ENCODE measurements around the gene FSCN2.

Gene FSCN2

DNA sequence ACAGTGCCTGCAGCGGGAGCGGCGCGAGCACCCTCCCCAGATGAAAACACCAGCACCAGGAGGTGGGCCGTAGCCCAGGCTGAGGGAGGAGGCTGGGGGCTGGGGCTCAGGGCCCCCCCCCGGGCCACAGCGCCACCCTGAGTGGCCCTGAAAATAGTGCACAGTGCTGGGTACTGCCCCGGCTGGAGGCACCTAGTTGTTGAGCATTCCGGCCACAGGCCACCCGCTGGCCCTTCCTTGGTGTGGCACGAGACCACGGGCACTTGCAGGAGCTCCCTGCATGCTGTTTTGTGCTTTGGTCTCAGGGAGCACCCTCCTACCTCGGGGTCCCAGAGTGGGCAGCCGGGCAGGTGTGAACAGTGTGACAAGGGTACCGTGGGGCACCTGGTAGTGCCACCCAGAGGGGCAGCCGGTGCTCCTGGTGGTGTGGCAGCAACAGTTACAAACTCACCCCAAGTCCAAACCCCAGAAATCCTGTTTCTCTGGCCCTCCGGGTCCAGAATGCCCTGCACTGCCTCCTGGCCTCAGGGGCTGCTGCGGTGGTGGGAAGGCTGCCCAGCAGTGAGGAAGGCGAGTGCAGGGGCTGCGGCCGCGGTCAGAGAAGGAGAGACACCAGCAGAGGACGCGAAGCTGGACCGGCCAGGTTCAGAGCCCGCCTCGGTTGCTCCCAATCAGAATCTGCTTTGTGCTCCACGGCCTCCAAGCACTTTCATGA lies 11.9 kb downstream of the FSCN2 start:
- no peak for ATAC-seq
- TF ChIP-seq ESRRG (CRISPR knock-in tag; IDR thresholded peaks at IDR 0.05) (no peak), ISL1 (CRISPR knock-in tag; IDR thresholded peaks at IDR 0.05) (no peak), TCF4 (CRISPR knock-in tag; IDR thresholded peaks at IDR 0.05; ENCODE audit: borderline replicate concordance) (no peak), CSDC2 (CRISPR knock-in tag; IDR thresholded peaks at IDR 0.05) (no peak), ZFP3 (CRISPR knock-in tag; IDR thresholded peaks at IDR 0.05) (no peak), PPARA (CRISPR knock-in tag; IDR thresholded peaks at IDR 0.05; ENCODE audit: borderline replicate concordance) (no peak), ZNF565 (CRISPR knock-in tag; conservative IDR thresholded peaks at IDR 0.05; ENCODE audit: low read depth) (no peak), ZFP30 (CRISPR knock-in tag; IDR thresholded peaks at IDR 0.05) (no peak)
- TF ChIP-seq, protein P1, sequence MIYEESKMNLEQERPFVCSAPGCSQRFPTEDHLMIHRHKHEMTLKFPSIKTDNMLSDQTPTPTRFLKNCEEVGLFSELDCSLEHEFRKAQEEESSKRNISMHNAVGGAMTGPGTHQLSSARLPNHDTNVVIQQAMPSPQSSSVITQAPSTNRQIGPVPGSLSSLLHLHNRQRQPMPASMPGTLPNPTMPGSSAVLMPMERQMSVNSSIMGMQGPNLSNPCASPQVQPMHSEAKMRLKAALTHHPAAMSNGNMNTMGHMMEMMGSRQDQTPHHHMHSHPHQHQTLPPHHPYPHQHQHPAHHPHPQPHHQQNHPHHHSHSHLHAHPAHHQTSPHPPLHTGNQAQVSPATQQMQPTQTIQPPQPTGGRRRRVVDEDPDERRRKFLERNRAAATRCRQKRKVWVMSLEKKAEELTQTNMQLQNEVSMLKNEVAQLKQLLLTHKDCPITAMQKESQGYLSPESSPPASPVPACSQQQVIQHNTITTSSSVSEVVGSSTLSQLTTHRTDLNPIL (CRISPR knock-in tag; IDR thresholded peaks at IDR 0.05; ENCODE audit: low read depth), result no peak
- TF ChIP-seq, protein P2, sequence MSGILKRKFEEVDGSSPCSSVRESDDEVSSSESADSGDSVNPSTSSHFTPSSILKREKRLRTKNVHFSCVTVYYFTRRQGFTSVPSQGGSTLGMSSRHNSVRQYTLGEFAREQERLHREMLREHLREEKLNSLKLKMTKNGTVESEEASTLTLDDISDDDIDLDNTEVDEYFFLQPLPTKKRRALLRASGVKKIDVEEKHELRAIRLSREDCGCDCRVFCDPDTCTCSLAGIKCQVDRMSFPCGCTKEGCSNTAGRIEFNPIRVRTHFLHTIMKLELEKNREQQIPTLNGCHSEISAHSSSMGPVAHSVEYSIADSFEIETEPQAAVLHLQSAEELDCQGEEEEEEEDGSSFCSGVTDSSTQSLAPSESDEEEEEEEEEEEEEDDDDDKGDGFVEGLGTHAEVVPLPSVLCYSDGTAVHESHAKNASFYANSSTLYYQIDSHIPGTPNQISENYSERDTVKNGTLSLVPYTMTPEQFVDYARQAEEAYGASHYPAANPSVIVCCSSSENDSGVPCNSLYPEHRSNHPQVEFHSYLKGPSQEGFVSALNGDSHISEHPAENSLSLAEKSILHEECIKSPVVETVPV (CRISPR knock-in tag; IDR thresholded peaks at IDR 0.05), result no peak
- TF ChIP-seq, protein P3, sequence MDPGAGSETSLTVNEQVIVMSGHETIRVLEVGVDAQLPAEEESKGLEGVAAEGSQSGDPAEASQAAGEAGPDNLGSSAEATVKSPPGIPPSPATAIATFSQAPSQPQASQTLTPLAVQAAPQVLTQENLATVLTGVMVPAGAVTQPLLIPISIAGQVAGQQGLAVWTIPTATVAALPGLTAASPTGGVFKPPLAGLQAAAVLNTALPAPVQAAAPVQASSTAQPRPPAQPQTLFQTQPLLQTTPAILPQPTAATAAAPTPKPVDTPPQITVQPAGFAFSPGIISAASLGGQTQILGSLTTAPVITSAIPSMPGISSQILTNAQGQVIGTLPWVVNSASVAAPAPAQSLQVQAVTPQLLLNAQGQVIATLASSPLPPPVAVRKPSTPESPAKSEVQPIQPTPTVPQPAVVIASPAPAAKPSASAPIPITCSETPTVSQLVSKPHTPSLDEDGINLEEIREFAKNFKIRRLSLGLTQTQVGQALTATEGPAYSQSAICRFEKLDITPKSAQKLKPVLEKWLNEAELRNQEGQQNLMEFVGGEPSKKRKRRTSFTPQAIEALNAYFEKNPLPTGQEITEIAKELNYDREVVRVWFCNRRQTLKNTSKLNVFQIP (CRISPR knock-in tag; IDR thresholded peaks at IDR 0.05; ENCODE audit: borderline replicate concordance, low read depth), result no peak
- TF ChIP-seq, protein P4, sequence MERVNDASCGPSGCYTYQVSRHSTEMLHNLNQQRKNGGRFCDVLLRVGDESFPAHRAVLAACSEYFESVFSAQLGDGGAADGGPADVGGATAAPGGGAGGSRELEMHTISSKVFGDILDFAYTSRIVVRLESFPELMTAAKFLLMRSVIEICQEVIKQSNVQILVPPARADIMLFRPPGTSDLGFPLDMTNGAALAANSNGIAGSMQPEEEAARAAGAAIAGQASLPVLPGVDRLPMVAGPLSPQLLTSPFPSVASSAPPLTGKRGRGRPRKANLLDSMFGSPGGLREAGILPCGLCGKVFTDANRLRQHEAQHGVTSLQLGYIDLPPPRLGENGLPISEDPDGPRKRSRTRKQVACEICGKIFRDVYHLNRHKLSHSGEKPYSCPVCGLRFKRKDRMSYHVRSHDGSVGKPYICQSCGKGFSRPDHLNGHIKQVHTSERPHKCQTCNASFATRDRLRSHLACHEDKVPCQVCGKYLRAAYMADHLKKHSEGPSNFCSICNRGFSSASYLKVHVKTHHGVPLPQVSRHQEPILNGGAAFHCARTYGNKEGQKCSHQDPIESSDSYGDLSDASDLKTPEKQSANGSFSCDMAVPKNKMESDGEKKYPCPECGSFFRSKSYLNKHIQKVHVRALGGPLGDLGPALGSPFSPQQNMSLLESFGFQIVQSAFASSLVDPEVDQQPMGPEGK (CRISPR knock-in tag; IDR thresholded peaks at IDR 0.05; ENCODE audit: borderline replicate concordance), result no peak

DNA sequence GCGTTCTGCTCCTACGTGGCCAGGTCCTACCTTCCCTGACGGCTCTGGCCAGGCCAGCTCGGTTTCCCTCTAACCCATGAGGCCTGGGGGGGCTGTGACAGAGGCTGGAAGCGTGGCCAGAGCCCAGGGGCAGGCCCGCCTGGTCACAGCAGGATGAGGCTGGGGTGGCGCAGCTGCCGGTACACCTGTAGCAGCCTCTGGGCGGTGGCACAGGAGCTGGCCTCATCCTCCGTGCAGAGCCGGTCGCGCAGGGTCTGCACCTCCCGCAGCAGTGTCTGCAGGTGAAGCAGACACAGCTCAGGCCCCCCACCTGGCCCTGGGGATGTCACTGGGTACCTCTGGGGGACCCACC lies 12.5 kb downstream of the FSCN2 start:
- no peak for ATAC-seq
- TF ChIP-seq, protein P2 (CRISPR knock-in tag; IDR thresholded peaks at IDR 0.05), result no peak
- TF ChIP-seq, protein P1 (CRISPR knock-in tag; IDR thresholded peaks at IDR 0.05; ENCODE audit: low read depth), result no peak

DNA sequence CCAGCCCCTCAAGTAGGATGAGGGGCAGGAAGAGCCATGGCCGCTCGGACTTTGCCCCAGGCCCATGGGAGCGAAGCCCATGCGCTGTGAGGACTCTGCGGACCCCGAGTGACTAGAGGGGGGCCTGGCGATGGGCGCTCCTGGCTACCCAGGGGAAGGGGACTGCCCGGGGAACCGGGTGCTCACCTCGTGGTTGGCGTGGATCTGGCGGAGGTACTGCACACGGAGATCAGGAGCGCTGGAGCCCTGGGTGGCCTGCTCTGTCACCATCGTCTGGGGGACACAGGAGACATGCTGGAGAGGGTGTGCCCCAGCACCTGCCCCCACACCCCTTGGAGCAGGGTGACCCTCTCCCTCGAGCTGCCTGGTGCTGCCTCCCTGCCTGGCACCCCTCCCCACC lies 12.9 kb downstream of the FSCN2 start:
- ATAC-seq, result no peak
- no peak for TF ChIP-seq TOX (CRISPR knock-in tag; IDR thresholded peaks at IDR 0.05; ENCODE audit: borderline replicate concordance)
- no peak for TF ChIP-seq CSDC2 (CRISPR knock-in tag; IDR thresholded peaks at IDR 0.05)
- TF ChIP-seq, protein P5, sequence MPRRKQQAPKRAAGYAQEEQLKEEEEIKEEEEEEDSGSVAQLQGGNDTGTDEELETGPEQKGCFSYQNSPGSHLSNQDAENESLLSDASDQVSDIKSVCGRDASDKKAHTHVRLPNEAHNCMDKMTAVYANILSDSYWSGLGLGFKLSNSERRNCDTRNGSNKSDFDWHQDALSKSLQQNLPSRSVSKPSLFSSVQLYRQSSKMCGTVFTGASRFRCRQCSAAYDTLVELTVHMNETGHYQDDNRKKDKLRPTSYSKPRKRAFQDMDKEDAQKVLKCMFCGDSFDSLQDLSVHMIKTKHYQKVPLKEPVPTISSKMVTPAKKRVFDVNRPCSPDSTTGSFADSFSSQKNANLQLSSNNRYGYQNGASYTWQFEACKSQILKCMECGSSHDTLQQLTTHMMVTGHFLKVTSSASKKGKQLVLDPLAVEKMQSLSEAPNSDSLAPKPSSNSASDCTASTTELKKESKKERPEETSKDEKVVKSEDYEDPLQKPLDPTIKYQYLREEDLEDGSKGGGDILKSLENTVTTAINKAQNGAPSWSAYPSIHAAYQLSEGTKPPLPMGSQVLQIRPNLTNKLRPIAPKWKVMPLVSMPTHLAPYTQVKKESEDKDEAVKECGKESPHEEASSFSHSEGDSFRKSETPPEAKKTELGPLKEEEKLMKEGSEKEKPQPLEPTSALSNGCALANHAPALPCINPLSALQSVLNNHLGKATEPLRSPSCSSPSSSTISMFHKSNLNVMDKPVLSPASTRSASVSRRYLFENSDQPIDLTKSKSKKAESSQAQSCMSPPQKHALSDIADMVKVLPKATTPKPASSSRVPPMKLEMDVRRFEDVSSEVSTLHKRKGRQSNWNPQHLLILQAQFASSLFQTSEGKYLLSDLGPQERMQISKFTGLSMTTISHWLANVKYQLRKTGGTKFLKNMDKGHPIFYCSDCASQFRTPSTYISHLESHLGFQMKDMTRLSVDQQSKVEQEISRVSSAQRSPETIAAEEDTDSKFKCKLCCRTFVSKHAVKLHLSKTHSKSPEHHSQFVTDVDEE (CRISPR knock-in tag; IDR thresholded peaks at IDR 0.05), result no peak
- TF ChIP-seq, protein P4 (CRISPR knock-in tag; IDR thresholded peaks at IDR 0.05; ENCODE audit: borderline replicate concordance), result no peak
- TF ChIP-seq, protein P2 (CRISPR knock-in tag; IDR thresholded peaks at IDR 0.05), result no peak
- TF ChIP-seq ZNF70 (CRISPR knock-in tag; IDR thresholded peaks at IDR 0.05), result no peak
- no peak for TF ChIP-seq ZFP30 (CRISPR knock-in tag; IDR thresholded peaks at IDR 0.05)
- no peak for TF ChIP-seq ARNTL (CRISPR knock-in tag; IDR thresholded peaks at IDR 0.05; ENCODE audit: borderline replicate concordance, low read depth)
- no peak for TF ChIP-seq BACH2 (CRISPR knock-in tag; IDR thresholded peaks at IDR 0.05; ENCODE audit: borderline replicate concordance)
- no peak for TF ChIP-seq SNAI2 (CRISPR knock-in tag; IDR thresholded peaks at IDR 0.05)
- no peak for TF ChIP-seq ZC3H10 (CRISPR knock-in tag; IDR thresholded peaks at IDR 0.05)
- TF ChIP-seq RARB (CRISPR knock-in tag; IDR thresholded peaks at IDR 0.05), result no peak
- no peak for TF ChIP-seq ESRRG (CRISPR knock-in tag; IDR thresholded peaks at IDR 0.05)
- no peak for TF ChIP-seq PPARA (CRISPR knock-in tag; IDR thresholded peaks at IDR 0.05; ENCODE audit: borderline replicate concordance)
